Natural killer cell (primary cell): ENCODE data around the gene POLR2H. TPM values are rescaled to one million over a fixed set of nuclear protein-coding genes. Genes with fewer than 3 reads are reported as not detected.

ENCODE experiments used
- ATAC-seq, 3 donors: fragments of 150-1000 bp in 2 of 3; fragments of 200-7000 bp in 1 of 3; cut with Tn5 transposase; 1 replicate in 1 of 3; 2 replicates in 2 of 3; pipeline ENCODE4 v1.10.0; 2021; ENCODE audit warnings: mild to moderate bottlenecking in 2 of 3, moderate library complexity in 2 of 3
- DNase-seq, 2 donors: peaks; one replicate each; pipeline versions ENCODE4 v3.0.0 to v3.0.0-alpha.2; 2013 to 2021; ENCODE audit warnings: mixed read lengths in 1 of 2
- H3K27ac ChIP-seq: one replicate; pipeline ENCODE4 v1.5.1; 2013; ENCODE audit warnings: mild to moderate bottlenecking, low read length
- H3K27me3 ChIP-seq: one replicate; pipeline ENCODE4 v1.6.1; 2013; ENCODE audit warnings: low read length; ENCODE audit not compliant: control insufficient read depth, insufficient read depth
- H3K36me3 ChIP-seq: one replicate; pipeline ENCODE4 v1.6.1; 2013; ENCODE audit warnings: low read length; ENCODE audit not compliant: control insufficient read depth, insufficient read depth
- H3K4me1 ChIP-seq: one replicate; pipeline ENCODE4 v1.6.1; 2013; ENCODE audit warnings: low read length; ENCODE audit not compliant: control insufficient read depth, insufficient read depth
- H3K4me3 ChIP-seq: one replicate; pipeline ENCODE4 v1.5.1; 2013; ENCODE audit warnings: low read length
- H3K9me3 ChIP-seq: one replicate; pipeline ENCODE4 v1.6.1; 2013; ENCODE audit warnings: low read length; ENCODE audit not compliant: control insufficient read depth, insufficient read depth
- H3K27ac Mint-ChIP-seq, 2 donors: one replicate each; pipeline ENCODE4 v1.8.0; 2022; ENCODE audit warnings: mild to moderate bottlenecking in 2 of 2, mixed read lengths in 2 of 2, moderate library complexity in 1 of 2
- H3K27me3 Mint-ChIP-seq, 2 donors: one replicate each; pipeline ENCODE4 v1.8.0; 2022; ENCODE audit warnings: low read depth in 2 of 2, mixed read lengths in 2 of 2
- H3K36me3 Mint-ChIP-seq: one replicate; pipeline ENCODE4 v1.8.0; 2022; ENCODE audit warnings: mixed read lengths
- H3K4me1 Mint-ChIP-seq, 2 donors: one replicate each; pipeline ENCODE4 v1.8.0; 2022; ENCODE audit warnings: mixed read lengths in 2 of 2
- H3K4me3 Mint-ChIP-seq: one replicate; pipeline ENCODE4 v1.8.0; 2022; ENCODE audit warnings: mild to moderate bottlenecking, moderate library complexity, mixed read lengths
- H3K9me3 Mint-ChIP-seq, 2 donors: one replicate each; pipeline ENCODE4 v1.8.0; 2022; ENCODE audit warnings: mixed read lengths in 2 of 2
- WGBS: methylation state at CpG from one replicate; pipeline ENCODE4 v1.1.7; 2013; ENCODE audit warnings: missing lambda C conversion rate; ENCODE audit not compliant: insufficient coverage; 5-methylcytosine and 5-hydroxymethylcytosine counted together
- intact Hi-C: fragments of 100-400 bp; cut with micrococcal nuclease; formaldehyde crosslinking; loops from one replicate; pipeline ENCODE4 v1.14.2; 2022
- total RNA-seq, 4 donors: library from RNA; stranded (reverse); fragments of 120-200 nt in 1 of 4; gene quantifications; one replicate each; pipeline versions ENCODE4 v1.2.3 to v1.2.4, GENCODE V29; 2013 to 2022
- TF ChIP-seq, protein P1 (sequence below): fragments of 200-600 bp; IDR thresholded peaks from one replicate; pipeline ENCODE4 v1.8.0; 2022; ENCODE audit warnings: antibody characterized with exemption

The POLR2H gene
- total RNA-seq, 3 donors from 2014 or later (not counting 1 experiment from before 2014, with no cell fraction given): 33.0 to 49.8 (median 41.1) TPM

DNA sequence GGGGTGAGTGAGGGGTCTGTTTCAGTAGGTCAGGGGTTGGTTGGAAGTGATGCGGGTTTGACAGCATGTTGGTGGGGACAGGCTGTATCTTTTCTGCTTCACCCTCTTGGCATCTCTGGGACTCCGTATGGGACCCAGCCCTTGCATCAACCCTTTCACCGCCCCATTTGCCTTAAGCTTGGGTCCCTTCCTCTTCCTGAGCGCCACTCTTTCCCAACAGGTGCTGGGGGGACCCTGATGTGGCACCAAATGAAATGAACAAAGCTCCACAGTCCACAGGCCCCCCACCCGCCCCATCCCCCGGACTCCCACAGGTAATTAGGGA is 46.0 kb upstream of the POLR2H start:
- ATAC-seq (peak in 1 of 3 donors; percentile 0), DNase-seq (no peak)
- Histone ChIP-seq H3K27ac (peak overlapping the region; percentile 89), H3K27me3 (no peaks in the 10 kb centered on the region), H3K4me3 (peak overlapping the region; percentile 47), H3K4me1 (peaks cover 40% of the 10 kb centered on the region), H3K36me3 (peaks cover 14% of the 10 kb centered on the region), H3K9me3 (no peaks in the 10 kb centered on the region)
- intact Hi-C loops: loop anchor here (1.0 kb wide), 1 partner anchor 16 kb away; the partner anchor contains the start of gene PSMD2
- Mint-ChIP-seq H3K9me3 (no peaks in the 10 kb centered on the region), H3K4me3 (peak overlapping the region; percentile 83), H3K27ac (peak overlapping the region; percentile 79 to 91), H3K27me3 (no peaks in the 10 kb centered on the region), H3K4me1 (peaks cover 21 to 41% of the 10 kb centered on the region in 2 donors), H3K36me3 (no peaks in the 10 kb centered on the region)
- WGBS: 26% methylated on average over 4 of the region's 6 CpGs
- TF ChIP-seq, protein P1, sequence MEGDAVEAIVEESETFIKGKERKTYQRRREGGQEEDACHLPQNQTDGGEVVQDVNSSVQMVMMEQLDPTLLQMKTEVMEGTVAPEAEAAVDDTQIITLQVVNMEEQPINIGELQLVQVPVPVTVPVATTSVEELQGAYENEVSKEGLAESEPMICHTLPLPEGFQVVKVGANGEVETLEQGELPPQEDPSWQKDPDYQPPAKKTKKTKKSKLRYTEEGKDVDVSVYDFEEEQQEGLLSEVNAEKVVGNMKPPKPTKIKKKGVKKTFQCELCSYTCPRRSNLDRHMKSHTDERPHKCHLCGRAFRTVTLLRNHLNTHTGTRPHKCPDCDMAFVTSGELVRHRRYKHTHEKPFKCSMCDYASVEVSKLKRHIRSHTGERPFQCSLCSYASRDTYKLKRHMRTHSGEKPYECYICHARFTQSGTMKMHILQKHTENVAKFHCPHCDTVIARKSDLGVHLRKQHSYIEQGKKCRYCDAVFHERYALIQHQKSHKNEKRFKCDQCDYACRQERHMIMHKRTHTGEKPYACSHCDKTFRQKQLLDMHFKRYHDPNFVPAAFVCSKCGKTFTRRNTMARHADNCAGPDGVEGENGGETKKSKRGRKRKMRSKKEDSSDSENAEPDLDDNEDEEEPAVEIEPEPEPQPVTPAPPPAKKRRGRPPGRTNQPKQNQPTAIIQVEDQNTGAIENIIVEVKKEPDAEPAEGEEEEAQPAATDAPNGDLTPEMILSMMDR: no peak

- TF ChIP-seq, protein P1: no peak
- intact Hi-C loops: loop anchor here (1.0 kb wide), 1 partner anchor 17 kb away; the partner anchor contains the start of gene PSMD2
- Mint-ChIP-seq H3K27ac (peak overlapping the region; percentile 79 to 91), H3K4me1 (peaks cover 21 to 45% of the 10 kb centered on the region in 2 donors), H3K9me3 (no peaks in the 10 kb centered on the region), H3K4me3 (peak overlapping the region; percentile 70), H3K27me3 (no peaks in the 10 kb centered on the region), H3K36me3 (peaks cover under 1% of the 10 kb centered on the region)
- Histone ChIP-seq H3K27me3 (no peaks in the 10 kb centered on the region), H3K36me3 (peaks cover 20% of the 10 kb centered on the region), H3K4me3 (no peak overlapping the region), H3K9me3 (no peaks in the 10 kb centered on the region), H3K4me1 (peaks cover 41% of the 10 kb centered on the region), H3K27ac (peak overlapping the region; percentile 89)
- DNase-seq: peak in 1 of 2 donors; percentile 35
- WGBS: 56% methylated on average over 15 of the region's 16 CpGs
- ATAC-seq: no peak
Observed at GRCh38 chr3:184315871-184316661, 45.4 kb upstream of the POLR2H start.

GRCh38 chr3:184316792-184317191 is 44.7 kb upstream of the POLR2H start:
- Mint-ChIP-seq H3K27me3 (no peaks in the 10 kb centered on the region), H3K9me3 (no peaks in the 10 kb centered on the region), H3K36me3 (peaks cover 7% of the 10 kb centered on the region), H3K4me1 (peaks cover 21 to 53% of the 10 kb centered on the region in 2 donors), H3K27ac (peak overlapping the region; percentile 79 to 91), H3K4me3 (peak overlapping the region; percentile 70)
- intact Hi-C loops: no loop called here
- ATAC-seq: no peak
- Histone ChIP-seq H3K9me3 (no peaks in the 10 kb centered on the region), H3K27ac (no peak overlapping the region), H3K4me1 (peaks cover 41% of the 10 kb centered on the region), H3K36me3 (peaks cover 27% of the 10 kb centered on the region), H3K4me3 (no peak overlapping the region), H3K27me3 (no peaks in the 10 kb centered on the region)
- DNase-seq: peak in 1 of 2 donors; percentile 30
- TF ChIP-seq, protein P1: no peak
- 83% methylated on average over 7 of the region's 7 CpGs for WGBS
